Activated naive CD4-positive, alpha-beta T cell treated with Interleukin-2 at 50 U/mL for 16 hours (primary cell): ENCODE results near the gene PPP4R2.
"Not testable (repeated sequence)": the region's sequence is repeated elsewhere in the genome, so short reads cannot be mapped to it uniquely, and the experiment has no call there.

Experiments
- DNase-seq: peaks from one replicate; pipeline ENCODE4 v3.0.0-alpha.2; 2020

PPP4R2 gene

GRCh38 chr3:73026760-73027113 is 30.1 kb downstream of the PPP4R2 start:
- DNase-seq: no peak

GRCh38 chr3:73028803-73029202 is 32.2 kb downstream of the PPP4R2 start:
- DNase-seq: no peak

GRCh38 chr3:73029321-73029796 is 32.7 kb downstream of the PPP4R2 start:
- no peak for DNase-seq

- DNase-seq: no peak
Measured at GRCh38 chr3:73030073-73030597, 33.5 kb downstream of the PPP4R2 start.

- DNase-seq: no peak
Measured at GRCh38 chr3:73031573-73032103, 35.0 kb downstream of the PPP4R2 start.

DNA sequence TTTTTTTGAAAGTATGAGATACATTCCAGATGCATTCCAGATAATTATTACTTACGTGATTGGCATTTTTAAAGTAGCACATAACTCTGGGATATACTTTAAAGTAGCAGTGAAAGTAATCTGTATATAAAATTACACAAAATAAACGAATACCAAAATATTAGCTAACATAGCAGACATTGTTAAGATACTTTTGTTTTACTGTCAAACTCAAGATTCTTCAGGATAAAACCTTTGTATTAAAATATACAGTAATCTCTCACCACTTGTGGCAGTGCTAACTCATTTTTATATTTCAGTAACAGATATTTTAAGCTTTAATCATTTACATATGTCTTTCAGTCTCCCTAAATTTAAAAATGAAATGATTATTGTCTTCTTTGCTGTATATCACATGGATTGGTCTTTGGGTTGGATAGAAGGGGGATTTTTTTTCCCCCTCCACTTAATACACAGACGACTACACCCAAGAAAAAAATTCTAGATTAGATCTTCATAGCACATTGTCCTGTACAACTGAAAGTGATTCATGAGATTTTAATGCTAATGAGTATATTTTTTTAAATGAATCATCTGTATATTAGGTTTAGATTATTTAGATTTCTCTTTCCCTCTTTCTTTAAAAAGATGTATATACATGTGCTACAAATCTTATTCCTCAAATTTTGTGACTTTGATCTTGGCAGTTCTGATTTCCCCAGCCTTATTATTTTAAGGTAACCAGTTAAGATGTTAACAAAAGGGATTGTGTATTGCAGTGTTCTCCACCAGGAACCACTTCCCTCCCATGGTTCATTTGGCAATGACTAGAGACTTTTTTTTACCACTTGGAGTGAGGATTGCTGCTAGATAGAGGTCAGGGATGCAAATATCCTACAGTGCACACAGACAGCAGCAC is 40.3 kb downstream of the PPP4R2 start:
- DNase-seq: no peak

DNA sequence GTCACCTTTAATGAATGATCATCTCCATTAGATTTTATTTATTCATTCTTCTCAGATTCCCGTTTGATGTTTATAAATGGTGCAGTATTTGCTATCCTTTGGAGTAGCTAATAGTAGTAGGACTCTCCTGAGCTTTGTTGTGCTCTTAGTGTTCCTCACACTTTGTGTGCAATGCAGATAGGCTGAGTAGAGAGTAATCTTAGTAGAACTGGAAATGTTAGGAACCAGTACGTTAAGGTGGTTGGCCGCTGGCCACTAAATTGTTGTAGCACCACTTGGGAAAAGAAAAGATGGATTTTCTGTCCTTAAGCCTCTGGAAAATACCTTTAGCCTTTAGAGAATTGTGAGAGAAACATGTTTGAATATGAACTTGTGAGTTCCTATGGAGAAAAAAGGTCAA is 44.9 kb downstream of the PPP4R2 start:
- DNase-seq: no peak

GRCh38 chr3:73043414-73043813 is 46.8 kb downstream of the PPP4R2 start:
- DNase-seq: no peak

- DNase-seq: no peak
Measured at GRCh38 chr3:73045391-73045790, 48.8 kb downstream of the PPP4R2 start.

- DNase-seq: no peak
Measured at GRCh38 chr3:73046195-73046594, 49.6 kb downstream of the PPP4R2 start.

GRCh38 chr3:73049319-73049718 is 52.7 kb downstream of the PPP4R2 start:
- DNase-seq: no peak

DNA sequence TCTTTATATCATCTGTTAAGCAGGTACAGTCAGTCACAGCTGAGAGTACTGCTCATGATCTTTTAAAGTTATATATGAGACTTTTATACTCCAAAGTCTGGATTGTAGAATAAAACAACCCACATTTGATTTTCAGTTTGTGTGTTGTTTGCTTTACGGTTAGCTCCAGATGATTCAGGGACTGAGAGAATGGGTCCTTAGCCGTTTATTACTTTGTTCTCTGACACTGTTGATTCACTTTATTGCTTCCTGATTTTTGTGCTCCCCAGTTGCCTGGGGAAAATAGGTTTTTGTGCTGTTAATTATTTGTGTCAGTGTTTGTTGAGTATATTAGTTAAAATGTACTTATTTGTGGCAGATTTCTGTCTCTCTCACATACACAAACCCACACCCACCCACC is 56.2 kb downstream of the PPP4R2 start:
- DNase-seq: no peak

DNA sequence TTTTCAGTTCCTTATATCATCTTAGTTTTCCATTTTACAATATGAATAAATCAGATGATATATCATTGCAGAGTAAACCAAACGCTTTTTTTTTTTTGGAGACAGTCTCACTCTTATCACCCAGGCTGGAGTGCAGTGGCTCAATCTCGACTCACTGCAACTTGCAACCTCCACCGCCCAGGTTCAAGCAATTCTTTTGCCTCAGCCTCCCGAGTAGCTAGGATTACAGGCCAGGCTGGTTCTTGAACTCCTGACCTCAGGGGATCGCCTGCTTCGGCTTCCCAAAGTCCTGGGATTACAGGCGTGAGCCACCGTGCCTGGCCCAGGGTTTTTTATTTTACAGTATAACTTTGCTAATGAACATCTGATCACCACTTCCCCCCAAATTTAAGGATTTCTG is 59.0 kb downstream of the PPP4R2 start:
- DNase-seq: no peak

- no peak for DNase-seq
Measured at GRCh38 chr3:73056014-73056844, 59.6 kb downstream of the PPP4R2 start.

DNA sequence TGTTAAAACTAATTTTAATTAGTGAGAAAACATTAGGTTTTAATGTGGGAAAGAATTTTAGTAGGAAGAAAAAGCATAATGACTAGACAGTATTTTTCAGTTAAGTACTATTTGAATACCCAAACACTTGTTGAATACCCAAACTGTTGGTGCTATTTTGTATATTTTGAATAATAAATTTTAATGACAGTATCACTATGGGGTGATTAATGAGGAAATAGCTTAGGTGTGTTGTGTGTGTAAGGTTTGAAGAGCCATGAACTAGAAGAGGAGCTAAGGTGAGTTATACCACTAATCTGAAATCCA is 60.2 kb downstream of the PPP4R2 start:
- DNase-seq: no peak

GRCh38 chr3:73060302-73060723 is 63.7 kb downstream of the PPP4R2 start:
- DNase-seq: no peak

GRCh38 chr3:73061416-73061815 is 64.8 kb downstream of the PPP4R2 start, which contains the start of gene EBLN2:
Gene EBLN2, plus strand, starts transcription at chr3:73061659. Its CDS starts 423 bp downstream, at chr3:73062082.
- DNase-seq: no peak

DNA sequence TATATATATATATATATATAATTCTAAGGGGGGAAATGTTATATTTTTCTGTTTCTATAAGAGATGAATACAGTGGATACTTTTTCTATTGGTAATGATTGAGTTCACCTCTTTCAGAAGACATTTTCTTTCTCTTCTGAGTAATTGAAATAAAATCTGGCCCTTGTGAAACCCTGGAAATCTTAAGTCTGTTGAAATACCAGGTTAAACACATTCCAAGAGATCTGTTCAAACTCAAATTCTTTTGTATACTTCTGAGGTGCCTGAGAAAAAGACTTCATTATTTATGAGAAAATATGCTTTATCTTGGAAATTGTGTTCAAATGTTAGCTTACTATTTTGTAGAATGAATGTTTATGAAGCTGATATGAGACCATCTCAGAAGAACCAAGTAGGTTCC is 69.6 kb downstream of the PPP4R2 start:
- DNase-seq: not testable (repeated sequence)

DNA sequence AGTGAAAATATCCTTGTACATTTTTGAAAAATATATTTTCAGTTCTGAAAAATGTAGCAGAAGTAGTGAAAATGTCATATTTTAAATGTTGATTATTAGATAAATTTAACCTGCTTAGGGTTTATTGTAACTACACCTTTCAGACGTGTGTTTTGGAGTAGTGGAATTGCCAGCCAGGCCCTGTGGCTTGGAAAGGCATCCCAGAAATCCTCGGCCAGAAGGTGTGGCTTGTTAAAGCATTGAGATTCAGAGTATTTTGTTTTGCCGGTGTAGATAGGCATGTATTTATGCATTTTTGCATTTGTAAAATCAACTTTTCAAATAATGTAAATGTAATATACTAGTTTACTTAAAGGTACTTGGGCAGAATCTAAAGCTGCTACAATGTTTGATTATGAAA is 71.8 kb downstream of the PPP4R2 start:
- no peak for DNase-seq

- DNase-seq: no peak
Measured at GRCh38 chr3:73069187-73069586, 72.6 kb downstream of the PPP4R2 start.

GRCh38 chr3:73069775-73070444 is 73.3 kb downstream of the PPP4R2 start:
- no peak for DNase-seq

GRCh38 chr3:73070675-73071575 is 74.3 kb downstream of the PPP4R2 start:
- DNase-seq: no peak
